Activated CD8-positive, alpha-beta memory T cell treated with anti-CD3 and anti-CD28 coated beads, Interleukin-2, amount 50 U/mL, for 1 hour (primary cell): ENCODE measurements around the gene REM2.
"Not testable (repeated sequence)": the region's sequence is repeated elsewhere in the genome, so short reads cannot be mapped to it uniquely, and the experiment has no call there.

Experiments
- DNase-seq: peaks from one replicate; pipeline ENCODE4 v3.0.0-alpha.2; 2020; ENCODE audit errors: extremely low read depth

REM2 gene

DNA sequence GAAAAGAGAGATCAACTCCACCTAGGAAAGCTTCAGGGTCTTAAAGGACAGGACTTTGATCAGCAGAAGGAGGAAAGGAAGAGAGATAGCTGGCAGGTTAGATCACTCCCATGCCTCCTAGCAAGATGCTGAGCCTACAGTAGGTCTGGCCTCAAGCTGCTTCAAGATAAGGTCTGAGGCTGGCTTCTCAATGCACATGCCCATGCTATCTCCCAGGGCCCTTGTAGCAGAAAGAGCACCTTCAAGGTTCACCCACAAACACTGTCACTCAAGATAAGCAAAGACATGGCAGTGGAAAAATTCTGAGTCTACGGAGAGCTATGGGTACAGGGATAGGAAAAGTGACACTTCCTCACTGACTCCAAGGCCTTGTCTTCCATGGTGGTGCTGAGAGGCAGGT, 14.3 kb downstream of the REM2 start:
- no peak for DNase-seq

DNA sequence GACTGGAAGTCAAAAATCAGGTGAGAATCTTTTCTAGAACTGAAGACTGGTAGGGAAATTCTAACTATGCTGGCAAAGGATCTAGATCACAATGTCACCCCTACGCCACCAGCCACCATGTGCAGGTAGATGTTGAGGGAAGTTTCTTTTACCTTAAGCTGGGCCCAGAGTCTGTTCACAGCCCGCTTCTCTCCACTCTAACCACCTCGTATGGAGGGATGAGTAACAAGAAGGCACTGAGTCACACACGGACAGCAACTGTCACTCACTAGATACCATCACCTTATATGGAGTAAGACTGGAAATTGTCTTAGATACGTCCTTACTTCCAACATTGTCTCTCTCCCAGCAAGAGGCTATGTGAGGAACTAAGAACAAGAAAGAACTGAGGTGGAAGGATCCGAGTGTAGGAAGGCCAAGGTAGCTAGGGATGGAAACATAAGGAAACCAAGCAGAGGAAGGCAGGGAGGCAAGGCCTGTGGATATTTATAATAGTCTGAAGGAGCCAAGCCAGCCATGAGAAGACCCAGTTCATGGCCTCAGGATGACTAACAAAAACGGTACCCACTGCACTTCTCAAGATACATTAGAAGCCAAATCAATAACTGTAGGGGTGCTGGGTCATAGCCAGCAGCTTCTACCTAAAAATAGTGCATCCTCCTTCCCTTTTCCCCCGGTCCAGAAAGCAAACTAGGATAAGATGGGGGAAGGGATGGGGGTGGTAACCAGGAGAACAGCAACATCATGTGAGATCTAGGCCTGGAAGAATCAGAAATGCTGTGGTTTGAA, 15.5 kb downstream of the REM2 start:
- DNase-seq, result no peak

DNA sequence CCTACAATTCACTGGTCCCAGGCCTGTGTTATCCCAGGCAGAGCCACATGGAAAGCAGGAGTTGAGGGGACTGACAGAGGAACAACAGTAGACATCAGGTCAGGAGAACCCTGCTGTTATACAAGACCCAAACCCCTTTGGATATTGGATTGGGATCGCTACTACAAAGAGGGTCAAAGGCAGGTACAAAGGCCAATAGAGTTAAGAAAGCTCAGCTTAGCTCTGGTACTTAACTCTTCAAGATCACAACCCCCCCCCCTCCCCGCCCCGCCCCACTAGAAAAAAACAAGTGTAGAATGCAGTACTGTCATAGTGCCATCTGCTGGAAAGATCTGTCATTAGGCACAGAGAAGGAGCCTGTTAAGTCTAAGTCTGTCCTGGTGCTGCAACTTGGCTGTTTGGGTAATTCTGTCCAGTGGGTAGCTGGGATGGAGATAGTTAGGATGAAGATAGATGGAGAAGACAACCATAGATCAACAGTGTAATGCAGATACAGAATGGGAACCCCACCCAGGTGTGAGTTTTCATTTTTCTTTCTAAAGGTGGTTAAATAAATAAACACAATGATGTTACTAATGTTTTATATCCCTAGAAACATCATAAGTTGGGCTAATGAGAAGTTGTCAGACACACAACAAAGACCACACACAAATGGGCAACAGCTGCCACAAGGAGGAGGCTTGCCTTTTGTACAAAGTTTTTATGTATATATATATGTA, 17.2 kb downstream of the REM2 start:
- DNase-seq, result no peak

DNA sequence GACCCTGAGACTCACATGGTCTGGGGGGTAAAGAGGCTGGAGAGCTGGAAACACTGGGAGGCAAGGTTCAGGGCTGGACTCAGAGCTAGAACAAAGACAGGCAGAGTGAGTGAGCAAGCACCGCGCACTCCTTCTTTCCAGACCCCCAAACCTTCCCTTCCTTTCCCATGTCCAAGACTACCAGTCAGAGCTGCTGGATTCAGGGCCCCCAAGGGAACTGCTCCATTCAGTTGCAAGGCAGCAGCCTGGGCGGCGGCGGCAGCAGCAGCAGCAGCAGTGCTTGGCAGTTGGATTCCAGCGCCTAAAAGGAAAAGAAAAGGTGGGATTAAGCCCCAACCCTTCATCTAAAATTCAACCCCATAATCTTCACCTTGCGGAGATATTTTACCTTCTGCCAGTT, 18.8 kb downstream of the REM2 start:
- DNase-seq, result no peak

DNA sequence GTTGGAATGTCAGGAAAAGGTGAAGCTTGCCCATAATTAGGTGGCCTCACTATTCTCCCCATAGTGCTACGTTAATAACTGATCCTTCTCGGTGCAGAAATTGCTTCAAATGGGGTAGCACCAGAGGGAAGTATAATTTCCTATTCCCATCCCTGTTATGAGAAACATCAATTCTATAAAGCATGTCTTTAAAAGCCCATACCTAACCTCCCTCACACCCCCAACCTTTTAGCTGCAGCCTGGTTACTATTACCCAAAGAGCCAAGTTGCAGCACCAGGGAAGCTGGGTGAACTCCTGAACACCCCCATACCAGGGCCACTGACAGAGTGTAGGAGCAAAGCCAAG, 20.7 kb downstream of the REM2 start:
- no peak for DNase-seq

DNA sequence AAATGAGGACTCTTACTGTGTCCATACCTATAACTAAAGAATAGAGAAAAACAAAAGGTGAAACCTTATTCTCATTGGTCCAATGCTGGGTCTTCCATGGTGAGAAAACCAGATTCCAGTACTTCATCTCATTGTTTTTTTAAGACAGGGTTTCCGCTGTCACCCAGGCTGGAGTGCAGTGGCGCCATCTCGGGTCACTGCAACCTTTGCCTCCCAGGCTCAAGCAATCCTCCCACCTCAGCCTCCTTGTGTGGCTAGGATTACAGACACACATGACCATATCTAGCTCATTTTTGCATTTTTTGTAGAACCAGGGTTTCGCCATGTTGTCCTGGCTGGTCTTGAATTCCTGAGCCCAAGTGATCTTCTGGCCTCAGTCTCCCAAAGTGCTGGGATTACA, 22.6 kb downstream of the REM2 start:
- no peak for DNase-seq

DNA sequence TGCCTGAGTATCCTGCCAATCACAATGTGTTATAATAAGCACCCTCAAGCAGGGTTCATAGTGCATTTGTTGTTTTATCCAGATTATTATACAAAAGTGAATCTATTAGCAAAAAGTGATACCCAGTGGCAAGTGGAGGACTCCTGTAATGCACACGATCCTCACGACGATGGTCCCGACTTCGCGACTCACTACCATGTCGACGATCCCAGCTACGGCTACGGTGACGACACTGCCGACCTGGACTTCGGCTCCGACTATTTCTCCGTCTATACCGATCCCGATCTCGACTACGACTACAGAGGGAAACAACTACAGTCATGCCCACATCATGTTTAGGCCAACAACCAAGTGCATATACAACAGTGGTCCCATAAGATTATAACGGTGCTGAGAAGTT, 23.1 kb downstream of the REM2 start:
- DNase-seq, result no peak

DNA sequence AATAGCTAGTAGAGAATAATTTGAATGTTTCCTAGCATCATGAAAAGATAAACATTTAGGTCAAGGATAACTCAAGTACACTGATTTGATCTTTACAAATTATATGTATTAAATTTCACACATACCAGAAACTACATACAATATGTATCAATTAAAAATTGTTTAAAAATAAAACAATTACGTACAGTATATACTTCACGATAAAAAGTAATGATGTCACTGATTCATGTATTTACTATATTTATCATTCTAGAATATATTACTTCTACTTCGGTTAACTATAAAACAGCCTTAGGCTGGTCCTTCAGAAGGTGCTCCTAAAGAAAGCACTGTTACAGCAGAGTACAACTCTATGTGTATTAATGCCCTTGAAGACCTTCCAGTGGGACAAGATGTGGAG, 24.4 kb downstream of the REM2 start:
- DNase-seq, result no peak

DNA sequence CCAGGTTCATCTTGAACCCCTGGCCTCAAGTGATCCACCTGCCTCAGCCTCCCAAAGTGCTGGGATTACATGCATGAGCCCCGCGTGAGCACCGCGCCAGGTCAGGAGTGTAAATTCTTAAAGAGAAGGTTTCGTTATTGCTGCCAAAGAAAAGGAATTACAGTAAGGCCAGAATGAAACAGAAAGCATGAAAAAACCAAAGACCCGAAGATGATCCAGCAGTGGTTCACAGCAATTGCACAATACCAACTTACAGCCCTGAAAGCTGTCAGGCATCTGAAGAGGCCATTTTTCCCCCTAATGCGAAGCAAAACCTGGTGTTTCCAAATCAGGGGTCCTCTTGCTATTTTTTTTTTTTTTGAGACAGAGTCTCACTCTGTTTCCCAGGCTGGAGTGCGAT, 25.6 kb downstream of the REM2 start:
- DNase-seq, result no peak

DNA sequence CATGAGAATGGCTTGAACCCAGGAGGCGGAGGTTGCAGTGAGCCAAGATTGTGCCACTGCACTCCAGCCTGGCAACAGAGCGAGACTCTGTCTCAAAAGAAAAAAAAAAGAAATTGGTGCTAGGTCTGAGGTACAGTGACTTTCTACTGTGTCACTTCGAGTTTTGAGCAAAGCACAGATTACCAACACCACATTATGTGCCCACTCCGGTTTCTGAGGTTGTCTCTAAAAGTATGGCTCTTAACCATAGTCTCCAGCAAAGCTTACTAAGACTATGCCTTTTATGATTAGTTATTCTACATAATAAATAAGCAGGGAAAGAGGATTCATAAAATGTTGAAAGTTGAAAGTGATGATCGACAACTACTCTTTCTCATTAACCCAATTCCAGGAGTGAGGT, 27.9 kb downstream of the REM2 start:
- no peak for DNase-seq

DNA sequence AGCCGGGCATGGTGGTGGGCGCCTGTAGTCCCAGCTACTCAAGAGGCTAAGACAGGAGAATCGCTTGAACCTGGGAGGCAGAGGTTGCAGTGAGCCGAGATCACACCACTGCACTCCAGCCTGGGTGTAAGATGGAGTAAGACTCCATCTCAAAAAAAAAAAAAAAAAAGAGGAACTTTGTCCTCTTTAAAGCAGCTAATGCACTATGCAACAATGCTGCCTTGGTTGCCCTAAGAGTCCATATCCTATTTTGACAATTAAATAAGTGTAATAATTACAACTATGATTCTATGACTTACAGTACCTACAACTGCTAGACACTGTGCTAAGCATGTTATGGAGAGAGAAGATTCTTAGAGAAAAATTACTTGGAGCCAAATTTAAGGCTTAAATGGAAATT, 31.8 kb downstream of the REM2 start:
- DNase-seq, result not testable (repeated sequence)

DNA sequence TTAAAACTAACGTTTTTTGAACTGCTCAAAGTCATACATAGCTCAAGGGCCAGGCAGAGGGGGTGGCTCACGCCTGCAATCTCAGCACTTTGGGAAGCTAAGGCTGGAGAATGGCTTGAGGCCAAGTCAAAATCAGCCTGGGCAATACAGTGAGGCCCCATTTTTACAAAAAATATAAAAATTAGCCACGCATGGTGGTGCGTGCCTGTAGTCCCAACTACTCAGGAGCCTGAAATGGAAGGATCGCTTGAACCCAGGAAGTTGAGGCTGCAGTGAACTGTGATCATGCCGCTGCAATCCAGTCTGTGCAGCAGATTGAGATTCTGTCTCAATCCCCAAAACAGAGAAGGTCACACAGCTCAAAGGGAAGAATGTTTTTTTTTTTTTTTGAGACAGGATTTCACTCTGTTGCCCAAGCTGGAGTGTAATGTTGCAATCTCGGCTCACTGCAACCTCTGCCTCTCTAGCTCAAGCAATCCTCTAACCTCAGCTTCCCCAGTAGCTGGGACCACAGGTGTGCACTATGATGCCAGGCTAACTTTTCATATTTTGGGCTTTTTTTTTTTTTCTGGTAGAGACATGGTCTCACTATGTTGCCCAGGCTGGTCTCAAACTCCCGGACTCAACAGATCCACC, 33.0 kb downstream of the REM2 start:
- DNase-seq, result no peak

DNA sequence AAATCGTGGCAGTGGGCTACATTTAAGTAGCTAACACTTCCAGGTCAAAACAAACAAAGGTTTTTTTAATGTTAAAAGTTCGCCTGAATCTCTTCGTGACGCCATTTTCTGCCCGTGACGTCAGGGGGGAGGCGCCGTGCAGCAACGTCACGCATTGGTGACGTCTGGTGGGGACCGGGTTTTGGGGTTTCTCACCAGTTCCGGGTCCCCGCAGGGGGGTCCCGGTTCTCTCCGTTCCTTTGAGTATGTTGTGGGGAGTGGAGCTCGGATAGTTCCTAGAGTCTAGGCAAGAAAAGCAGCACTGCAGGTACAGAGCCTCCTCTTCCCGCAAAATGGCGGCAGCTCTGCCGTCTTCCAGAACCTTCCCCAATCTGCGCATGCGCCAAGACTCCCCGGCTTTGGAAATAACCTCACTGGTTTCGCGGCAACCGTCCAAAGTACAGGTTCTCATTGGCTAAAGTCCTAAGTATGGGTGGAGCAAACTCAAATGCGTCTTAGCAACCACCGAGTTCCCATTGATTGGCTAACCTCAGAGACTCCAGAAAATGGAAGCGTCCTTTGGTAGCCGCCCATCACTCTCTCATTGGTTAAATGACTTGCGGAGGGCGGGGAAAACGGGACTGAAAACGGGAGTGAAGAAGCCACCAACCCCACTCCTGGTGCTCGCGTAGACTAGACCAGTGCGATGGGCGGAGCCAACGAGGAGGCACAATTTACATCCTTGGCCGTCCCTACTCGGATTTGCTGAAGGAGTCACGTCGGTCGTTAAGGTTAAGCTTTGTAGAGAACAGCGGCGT, 36.0 kb downstream of the REM2 start, which contains the start of gene RBM23:
Gene RBM23 (minus strand): TSS at position 346 of the 797 bp plus-strand sequence.
- DNase-seq, result peak; percentile 100

DNA sequence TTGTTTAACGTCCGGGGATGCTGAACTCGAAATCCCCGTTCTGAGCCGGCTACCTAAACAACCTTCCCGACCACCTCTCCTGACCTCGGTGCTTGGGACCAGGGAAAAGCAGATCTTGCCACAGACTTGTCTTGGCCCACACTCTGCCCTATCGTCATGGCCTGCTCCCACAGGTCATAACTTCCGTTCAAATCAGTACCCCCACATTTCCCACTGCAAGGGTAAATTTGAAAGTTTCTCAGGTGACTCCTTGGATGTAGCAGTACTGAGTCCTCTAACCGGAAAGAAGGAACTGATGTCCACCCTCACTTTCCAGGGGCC, 36.5 kb downstream of the REM2 start:
- no peak for DNase-seq

DNA sequence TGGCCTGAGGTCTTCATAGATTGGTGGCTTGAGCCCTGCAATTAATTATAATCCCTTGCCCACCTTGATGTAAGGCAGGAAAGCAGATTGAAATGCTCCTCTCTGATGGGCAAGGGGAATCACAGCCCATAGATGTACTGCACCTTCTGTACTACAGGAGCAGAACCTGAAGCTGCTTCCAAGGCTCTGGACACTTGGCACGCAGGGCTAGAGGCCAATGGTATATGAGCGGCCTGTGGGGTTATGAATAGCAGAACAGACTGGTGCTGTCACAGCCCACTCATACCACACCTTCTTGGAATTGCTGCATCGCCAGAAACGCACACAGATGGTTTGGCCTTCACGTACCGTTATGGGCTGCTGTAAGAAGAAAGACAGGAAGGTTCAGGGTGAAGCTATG, 37.7 kb downstream of the REM2 start:
- no peak for DNase-seq

DNA sequence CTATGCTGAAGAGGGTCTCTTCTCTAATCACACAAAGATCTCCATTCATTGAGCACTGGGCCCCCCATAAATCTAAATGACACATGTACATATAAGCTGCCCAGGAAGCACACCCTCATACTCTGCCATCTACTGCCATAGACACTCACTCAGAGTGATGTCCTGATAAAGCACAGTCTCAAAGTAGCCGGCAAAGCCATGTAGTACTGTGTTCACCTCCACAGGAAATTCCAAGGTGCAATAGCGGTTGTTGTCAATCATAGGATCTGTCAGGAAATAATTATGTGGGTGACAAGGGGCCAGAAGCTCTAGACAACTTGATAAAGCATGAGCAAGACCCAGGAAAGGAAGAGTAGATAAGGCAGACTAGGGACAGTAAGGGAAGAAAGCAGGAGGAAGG, 39.3 kb downstream of the REM2 start:
- no peak for DNase-seq

DNA sequence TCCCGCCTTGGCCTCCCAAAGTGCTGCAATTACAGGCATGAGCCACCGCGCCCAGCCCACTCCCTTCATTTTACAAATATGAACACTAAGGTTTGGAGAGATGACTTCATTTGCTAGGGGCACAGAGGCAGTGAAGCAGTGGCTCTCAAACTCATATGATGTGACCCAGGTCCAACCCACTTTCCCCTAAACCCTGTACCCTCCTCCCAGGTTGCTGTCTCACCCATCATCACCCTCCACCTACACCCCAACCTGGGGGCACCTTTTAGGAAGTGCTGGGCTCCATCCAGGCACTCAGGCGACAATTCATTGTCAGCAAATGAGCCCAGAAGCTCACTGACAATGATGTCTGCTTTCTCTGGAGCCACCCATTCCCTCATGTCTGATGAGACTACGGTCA, 40.7 kb downstream of the REM2 start:
- no peak for DNase-seq

DNA sequence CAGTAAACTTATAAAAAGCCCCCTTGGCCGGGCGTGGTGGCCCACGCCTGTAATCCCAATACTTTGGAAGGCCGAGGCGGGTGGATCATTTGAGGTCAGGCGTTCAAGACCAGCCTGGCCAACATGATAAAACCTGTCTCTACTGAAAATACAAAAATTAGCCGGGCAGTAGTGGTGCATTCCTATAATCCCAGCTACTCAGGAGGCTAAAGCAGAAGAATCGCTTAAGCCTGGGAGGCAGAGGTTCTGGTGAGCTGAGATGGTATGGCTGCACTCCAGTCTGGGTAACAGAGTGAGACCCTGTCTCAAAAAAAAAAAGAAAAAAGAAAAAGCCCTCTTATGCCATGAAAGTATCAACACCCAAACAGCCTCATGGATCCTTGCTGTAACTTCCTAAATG, 42.5 kb downstream of the REM2 start:
- DNase-seq, result no peak

DNA sequence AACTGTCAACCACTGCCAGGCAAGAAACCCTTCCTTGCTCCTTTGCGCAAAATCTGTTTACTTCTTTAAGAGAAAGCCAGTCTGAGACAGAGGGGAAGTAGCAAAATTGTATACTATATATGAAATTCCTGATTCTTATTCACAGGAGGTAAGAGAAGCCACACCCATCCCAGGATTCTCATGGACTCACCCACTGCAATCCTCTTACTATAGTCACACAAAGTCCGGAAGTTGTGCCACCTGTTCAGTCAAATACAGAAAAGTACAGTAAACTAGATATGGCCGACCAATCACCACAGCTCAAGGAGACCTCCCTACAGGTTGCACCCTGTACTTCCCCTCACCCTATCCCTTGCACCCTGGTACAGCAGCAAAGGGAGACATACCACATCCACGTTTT, 43.3 kb downstream of the REM2 start:
- DNase-seq, result no peak

DNA sequence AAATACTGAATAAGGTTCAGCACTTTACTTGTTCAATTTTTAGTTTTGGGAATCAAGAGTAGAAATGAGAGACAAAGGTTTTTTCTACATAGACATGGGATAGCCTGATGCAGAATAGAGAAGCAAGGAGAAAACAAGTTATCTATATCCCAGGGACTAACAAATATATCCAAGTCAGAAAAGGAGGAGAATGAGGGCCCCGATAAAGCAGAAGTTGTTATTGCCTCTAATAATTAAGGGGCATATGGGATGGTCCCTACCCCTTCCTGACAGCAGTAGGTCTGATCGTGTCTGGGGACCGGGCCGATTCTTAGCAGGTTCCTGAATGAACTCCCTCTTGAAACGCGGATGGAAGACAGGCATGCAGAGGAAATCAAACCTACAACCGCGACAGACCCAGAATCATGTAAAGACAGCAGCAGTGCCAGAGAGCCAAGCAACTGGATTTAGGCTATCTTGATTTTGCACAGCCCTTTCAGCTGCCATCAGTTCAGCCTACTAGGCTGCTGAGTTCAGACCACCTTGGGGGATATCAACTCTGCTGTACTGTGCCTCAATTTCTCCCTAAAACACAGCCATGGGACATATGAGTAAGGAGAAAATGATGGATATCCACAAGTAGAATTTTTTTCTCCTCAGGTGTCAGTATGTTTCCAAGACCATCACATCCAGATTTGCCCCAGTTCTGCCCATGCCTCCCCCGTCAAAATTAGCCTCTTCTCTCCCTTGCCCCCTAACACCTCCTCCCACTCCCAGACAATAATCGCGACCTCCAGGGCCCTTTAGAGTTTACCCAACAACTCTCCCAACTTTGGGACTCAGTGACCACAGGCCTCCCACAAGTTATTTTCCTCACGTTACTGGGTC, 45.4 kb downstream of the REM2 start:
- DNase-seq, result no peak
